BLaER1 treated with 17β-estradiol and CSF1 and Interleukin-3, amounts not matched to agents 10 nM and 100 nM (cell line): Measurements from ENCODE around the gene CYTH1.

ENCODE experiments used
- H3K27ac ChIP-seq, 11 experiments: shearing (Covaris generic); formaldehyde crosslinking; 2 replicates each; pipeline ENCODE4 v1.8.1; 2022
- H3K27me3 ChIP-seq, 11 experiments: shearing (Covaris generic); formaldehyde crosslinking; 2 replicates each; pipeline ENCODE4 v1.8.1; 2022
- H3K36me3 ChIP-seq, 11 experiments: shearing (Covaris generic); formaldehyde crosslinking; 2 replicates each; pipeline ENCODE4 v1.8.1; 2022
- H3K4me1 ChIP-seq, 10 experiments: shearing (Covaris generic); formaldehyde crosslinking; 2 replicates each; pipeline ENCODE4 v1.8.1; 2022
- H3K4me2 ChIP-seq, 11 experiments: shearing (Covaris generic); formaldehyde crosslinking; 2 replicates each; pipeline ENCODE4 v1.8.1; 2022
- H3K4me3 ChIP-seq, 10 experiments: shearing (Covaris generic); formaldehyde crosslinking; 2 replicates each; pipeline ENCODE4 v1.8.1; 2022
- H3K9ac ChIP-seq, 11 experiments: shearing (Covaris generic); formaldehyde crosslinking; 2 replicates each; pipeline ENCODE4 v1.8.1; 2022
- H3K9me3 ChIP-seq, 11 experiments: shearing (Covaris generic); formaldehyde crosslinking; replicated peaks in 1 of 11; 2 replicates each; pipeline ENCODE4 v1.8.1; 2022
- H4K20me1 ChIP-seq, 11 experiments: shearing (Covaris generic); formaldehyde crosslinking; 2 replicates each; pipeline ENCODE4 v1.8.1; 2022
- Cebpa-rat ChIP-seq, 11 experiments: shearing (Covaris generic); IDR thresholded peaks; 2 replicates each; pipeline ENCODE4 v1.8.1; 2022

CYTH1 gene

DNA sequence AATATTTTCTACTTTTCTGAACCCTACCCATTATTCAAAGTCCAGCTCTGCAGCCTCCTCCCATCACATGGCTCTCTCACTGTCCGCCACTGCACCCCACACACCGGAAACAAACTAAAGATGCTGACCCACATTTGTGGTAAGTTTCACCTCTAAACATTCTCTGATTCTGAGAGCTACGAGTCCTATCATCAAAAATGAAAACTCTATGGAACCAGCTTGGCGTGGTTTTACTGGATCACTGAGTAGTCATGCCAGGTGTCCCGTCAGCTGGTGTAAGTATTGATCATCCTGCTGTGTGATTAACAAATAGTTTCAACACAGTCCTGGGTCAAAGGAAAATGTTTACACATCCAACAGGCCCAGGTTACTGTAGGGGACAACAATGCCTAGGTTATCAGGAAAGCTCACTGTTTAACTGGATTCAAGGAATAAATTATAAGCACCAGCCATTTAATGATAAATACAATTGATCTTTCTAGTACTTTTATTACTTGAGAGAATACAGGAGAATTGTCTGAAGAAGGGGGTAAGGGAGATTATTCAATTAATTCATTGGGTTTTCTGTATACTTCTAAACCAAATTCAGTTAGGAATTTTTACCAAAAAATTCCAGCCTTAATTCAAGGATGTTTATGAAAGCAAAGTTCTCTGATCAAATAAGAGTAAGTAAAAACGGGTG is 33.9 kb downstream of the CYTH1 start:
- peak overlapping the region; percentile 82 to 98 (median 91) for H3K4me2 ChIP-seq
- H3K4me1 ChIP-seq = peaks cover 94 to 100% (median 98%) of the 10 kb centered on the region in 10 experiments
- H3K9ac ChIP-seq = peak overlapping the region; percentile 75 to 93 (median 84)

DNA sequence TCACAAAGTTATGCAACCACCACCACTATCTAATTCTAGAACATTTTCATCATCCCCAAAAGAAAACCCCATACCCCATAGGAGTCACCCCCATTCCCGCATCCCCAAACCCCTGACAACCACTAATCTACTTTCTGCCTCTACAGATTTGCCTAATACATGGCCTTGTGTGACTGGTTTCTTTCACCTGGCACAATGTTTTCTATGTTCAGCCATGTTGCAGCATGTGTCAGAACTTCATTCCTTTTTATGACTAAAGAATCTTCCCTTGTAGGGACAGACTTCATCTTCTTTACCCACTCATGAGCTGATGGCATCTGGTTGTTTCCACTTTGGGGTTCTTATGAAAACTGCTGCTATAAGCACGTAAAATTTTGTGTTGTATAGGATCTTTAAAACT is 34.6 kb downstream of the CYTH1 start:
- Histone ChIP-seq H3K4me2 (peak overlapping the region; percentile 82 to 98 (median 91)), H3K9ac (peak overlapping the region; percentile 75 to 93 (median 84)), H4K20me1 (peaks cover 0 to 38% (median 0%) of the 10 kb centered on the region in 11 experiments; a peak in 6 of 22 replicates), H3K9me3 (peaks cover 0 to 9% (median 0%) of the 10 kb centered on the region in 11 experiments; a peak in 6 of 22 replicates), H3K27ac (peak overlapping the region; percentile 91 to 100 (median 96)), H3K4me3 (peak overlapping the region in 8 of 10 experiments; percentile 14 to 58 (median 46); a peak in 14 of 20 replicates), H3K27me3 (no peaks in the 10 kb centered on the region), H3K36me3 (peaks cover 0 to 26% (median 14%) of the 10 kb centered on the region in 11 experiments; a peak in 12 of 22 replicates), H3K4me1 (peaks cover 95 to 100% (median 98%) of the 10 kb centered on the region in 10 experiments)
- TF ChIP-seq Cebpa-rat (IDR thresholded peaks at IDR 0.05) = no peak

More for the DNA sequence above, 33.9 kb downstream of the CYTH1 start:
- peak overlapping the region; percentile 91 to 100 (median 96) for H3K27ac ChIP-seq
- peaks cover 0 to 24% (median 12%) of the 10 kb centered on the region in 11 experiments; a peak in 12 of 22 replicates for H3K36me3 ChIP-seq
- peak overlapping the region; percentile 10 to 58 (median 44); a peak in 15 of 20 replicates for H3K4me3 ChIP-seq
- TF ChIP-seq Cebpa-rat (IDR thresholded peaks at IDR 0.05) = peak in 3 of 11 experiments; percentile 10 to 49 (median 23); a peak in 2 of 22 replicates
- H3K9me3 ChIP-seq = peaks cover 0 to 16% (median 0%) of the 10 kb centered on the region in 11 experiments; a peak in 6 of 22 replicates
- no peaks in the 10 kb centered on the region for H3K27me3 ChIP-seq
- H4K20me1 ChIP-seq = peaks cover 0 to 30% (median 0%) of the 10 kb centered on the region in 11 experiments; a peak in 7 of 22 replicates

DNA sequence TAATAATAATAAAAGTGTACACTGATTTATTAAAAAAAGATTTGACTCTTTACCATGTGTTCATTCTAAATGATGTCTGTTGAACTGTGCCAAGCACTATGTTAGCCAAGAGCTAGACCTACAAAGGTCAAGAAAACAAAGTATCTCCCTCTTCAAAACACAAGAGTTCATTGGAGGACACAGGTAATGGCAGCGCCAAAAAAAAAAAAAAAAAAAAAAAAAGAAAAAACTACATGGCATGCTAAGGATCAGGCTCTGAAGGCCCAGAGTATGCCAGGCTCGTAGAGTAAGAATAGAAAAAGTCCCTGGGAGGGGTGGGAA is 35.2 kb downstream of the CYTH1 start:
- TF ChIP-seq Cebpa-rat (IDR thresholded peaks at IDR 0.05) = no peak
- H3K4me3 ChIP-seq = peak overlapping the region in 5 of 10 experiments; percentile 17 to 49 (median 39); a peak in 4 of 20 replicates
- peaks cover 0 to 27% (median 14%) of the 10 kb centered on the region in 11 experiments; a peak in 12 of 22 replicates for H3K36me3 ChIP-seq
- H4K20me1 ChIP-seq = peaks cover 0 to 43% (median 0%) of the 10 kb centered on the region in 11 experiments; a peak in 6 of 22 replicates
- peaks cover 0 to 3% (median 0%) of the 10 kb centered on the region in 11 experiments; a peak in 6 of 22 replicates for H3K9me3 ChIP-seq
- peaks cover 95 to 100% (median 98%) of the 10 kb centered on the region in 10 experiments for H3K4me1 ChIP-seq
- H3K9ac ChIP-seq = peak overlapping the region; percentile 75 to 93 (median 84); a peak in 17 of 22 replicates
- H3K27me3 ChIP-seq = no peaks in the 10 kb centered on the region
- H3K27ac ChIP-seq = peak overlapping the region; percentile 91 to 100 (median 96)
- H3K4me2 ChIP-seq = peak overlapping the region; percentile 82 to 98 (median 91)

DNA sequence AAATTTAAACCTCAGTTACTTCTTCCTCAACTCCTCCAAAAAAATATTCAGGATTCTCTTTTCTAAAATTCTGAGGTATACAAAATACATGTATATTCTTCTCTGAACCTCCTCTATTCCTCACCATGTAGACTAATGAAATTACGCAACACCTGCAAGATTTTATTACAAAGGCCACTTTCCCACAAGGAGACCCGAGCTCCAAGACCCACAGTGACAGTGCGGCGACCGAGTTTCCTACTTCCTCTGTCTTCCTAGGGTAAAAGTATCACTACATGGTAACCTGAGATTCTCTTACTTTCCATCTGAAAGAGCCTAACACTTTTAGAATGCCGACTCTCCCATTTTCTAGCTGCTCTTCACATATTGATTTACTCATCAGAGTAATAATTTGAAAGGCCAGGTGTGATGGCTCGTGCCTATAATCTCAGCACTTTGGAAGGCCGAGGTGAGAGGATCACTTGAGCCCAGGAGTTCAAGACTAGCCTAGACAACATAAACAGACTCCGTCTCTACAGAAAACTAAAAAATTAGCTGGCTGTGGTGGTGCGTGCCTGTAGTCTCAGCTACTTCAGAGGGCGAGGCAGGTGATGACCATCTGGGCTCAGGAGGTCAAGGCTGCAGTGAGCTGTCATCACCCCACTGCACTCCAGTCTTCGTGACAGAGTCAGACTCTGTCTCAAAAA is 35.7 kb downstream of the CYTH1 start:
- Histone ChIP-seq H3K27ac (peak overlapping the region; percentile 91 to 100 (median 96)), H3K9ac (peak overlapping the region; percentile 44 to 93 (median 84); a peak in 17 of 22 replicates)

DNA sequence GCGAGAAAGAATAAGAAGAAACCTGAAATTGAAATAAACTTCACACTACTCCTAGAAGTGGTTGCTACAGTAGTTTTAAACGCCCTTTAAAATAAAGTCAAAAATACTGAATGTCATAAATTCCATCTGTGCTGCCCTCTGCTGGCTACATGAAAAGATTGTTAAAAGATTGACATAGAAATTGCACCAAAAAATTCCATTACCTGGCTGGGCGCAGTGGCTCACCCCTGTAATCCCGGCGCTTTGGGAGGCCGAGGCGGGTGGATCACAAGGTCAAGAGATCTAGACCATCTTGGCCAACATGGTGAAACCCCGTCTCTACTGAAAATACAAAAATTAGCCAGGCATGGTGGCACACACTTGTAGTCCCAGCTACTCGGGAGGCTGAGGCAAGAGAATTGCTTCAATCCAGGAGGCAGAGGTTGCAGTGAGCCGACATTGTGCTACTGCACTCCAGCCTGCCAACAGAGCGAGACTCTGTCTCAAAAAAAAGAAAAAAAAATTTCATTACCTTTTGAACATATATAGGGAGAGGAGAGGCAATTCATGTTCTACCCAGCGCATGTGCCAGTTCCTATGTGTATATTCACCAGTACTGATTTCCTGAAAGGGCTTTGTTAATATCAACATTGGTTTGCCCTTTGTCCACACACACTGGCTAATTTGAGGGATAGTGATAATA is 36.5 kb downstream of the CYTH1 start:
- Histone ChIP-seq H3K4me2 (peak overlapping the region; percentile 82 to 98 (median 91)), H3K36me3 (peaks cover 0 to 34% (median 14%) of the 10 kb centered on the region in 11 experiments; a peak in 12 of 22 replicates), H3K4me1 (peaks cover 95 to 100% (median 98%) of the 10 kb centered on the region in 10 experiments), H4K20me1 (peaks cover 0 to 57% (median 0%) of the 10 kb centered on the region in 11 experiments; a peak in 7 of 22 replicates), H3K9ac (peak overlapping the region; percentile 10 to 93 (median 84); a peak in 14 of 22 replicates), H3K27me3 (no peaks in the 10 kb centered on the region), H3K27ac (peak overlapping the region; percentile 91 to 100 (median 96); a peak in 21 of 22 replicates), H3K9me3 (no peaks in the 10 kb centered on the region), H3K4me3 (peak overlapping the region in 5 of 10 experiments; percentile 9 to 37 (median 13); a peak in 6 of 20 replicates)
- TF ChIP-seq Cebpa-rat (IDR thresholded peaks at IDR 0.05) = no peak

More for the DNA sequence above, 35.7 kb downstream of the CYTH1 start:
- Histone ChIP-seq H3K4me3 (peak overlapping the region in 5 of 10 experiments; percentile 9 to 39 (median 17); a peak in 5 of 20 replicates), H3K9me3 (no peaks in the 10 kb centered on the region), H3K36me3 (peaks cover 0 to 32% (median 14%) of the 10 kb centered on the region in 11 experiments; a peak in 12 of 22 replicates), H3K4me2 (peak overlapping the region; percentile 82 to 98 (median 91)), H4K20me1 (peaks cover 0 to 48% (median 0%) of the 10 kb centered on the region in 11 experiments; a peak in 7 of 22 replicates), H3K4me1 (peaks cover 95 to 100% (median 98%) of the 10 kb centered on the region in 10 experiments), H3K27me3 (no peaks in the 10 kb centered on the region)
- TF ChIP-seq Cebpa-rat (IDR thresholded peaks at IDR 0.05) = peak in 10 of 11 experiments; percentile 13 to 93 (median 84); a peak in 16 of 22 replicates

DNA sequence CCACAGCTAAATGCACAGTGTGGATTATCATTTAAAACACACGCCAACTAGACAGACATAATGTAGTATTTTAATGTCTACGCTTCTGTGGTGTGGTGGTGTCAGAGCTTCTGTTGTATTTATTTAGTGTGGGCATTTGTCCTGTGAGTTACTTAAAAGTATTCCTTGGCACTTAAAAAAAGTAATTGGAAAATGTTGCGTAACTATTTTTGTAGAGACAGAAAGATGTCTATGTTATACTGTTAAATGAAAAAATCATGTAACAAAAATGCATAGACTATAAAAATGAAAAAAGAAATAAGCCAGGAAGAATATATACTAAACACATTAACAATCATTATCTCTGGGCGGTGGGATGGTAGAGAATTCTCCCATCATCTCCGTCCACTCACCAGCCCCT is 39.2 kb downstream of the CYTH1 start:
- Histone ChIP-seq H3K9ac (peak overlapping the region in 2 of 11 experiments; percentile 3 to 62; a peak in 3 of 22 replicates), H3K4me1 (peaks cover 98 to 100% (median 100%) of the 10 kb centered on the region in 10 experiments), H3K4me2 (peak overlapping the region; percentile 65 to 99 (median 94))

DNA sequence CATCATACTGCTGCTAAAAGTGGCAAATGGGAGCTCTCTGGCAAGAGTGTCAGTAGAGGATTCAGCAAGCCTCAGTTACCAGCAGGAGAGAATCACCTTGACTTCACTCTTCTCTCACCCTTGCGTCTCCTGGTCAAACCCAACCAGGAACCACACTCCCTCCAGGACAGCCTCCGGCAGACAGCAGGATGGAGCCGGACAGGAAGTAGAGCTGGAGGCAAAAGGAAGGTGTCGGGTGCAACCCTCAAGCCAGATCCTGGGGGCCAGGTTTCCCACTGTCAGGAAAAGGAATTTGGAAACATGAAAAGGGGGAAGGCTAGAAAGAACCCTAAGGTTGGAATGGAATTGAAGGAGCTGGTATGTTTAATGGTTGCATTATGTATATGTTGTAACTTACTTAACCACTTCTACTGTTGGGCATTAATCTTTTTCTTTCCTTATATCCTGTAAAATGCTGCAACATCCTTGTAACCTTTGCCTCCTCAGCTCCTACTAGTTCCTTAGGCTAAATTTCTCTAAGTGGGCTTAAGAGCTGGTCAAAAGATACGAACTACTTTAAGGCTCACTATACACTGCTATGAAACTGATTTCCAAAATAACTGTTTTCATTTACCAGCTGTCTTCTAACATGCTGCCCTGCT is 40.3 kb downstream of the CYTH1 start:
- H3K4me2 ChIP-seq = peak overlapping the region; percentile 65 to 99 (median 94)
- H3K9ac ChIP-seq = peak overlapping the region in 10 of 11 experiments; percentile 3 to 62 (median 42); a peak in 17 of 22 replicates
- TF ChIP-seq Cebpa-rat (IDR thresholded peaks at IDR 0.05) = no peak
- peaks cover 98 to 100% (median 100%) of the 10 kb centered on the region in 10 experiments for H3K4me1 ChIP-seq
- H3K27me3 ChIP-seq = no peaks in the 10 kb centered on the region
- H3K9me3 ChIP-seq = no peaks in the 10 kb centered on the region
- H3K4me3 ChIP-seq = peak overlapping the region in 1 of 10 experiments; percentile 9; a peak in 1 of 20 replicates
- peaks cover 0 to 95% (median 13%) of the 10 kb centered on the region in 11 experiments; a peak in 13 of 22 replicates for H4K20me1 ChIP-seq
- H3K36me3 ChIP-seq = peaks cover 0 to 36% (median 14%) of the 10 kb centered on the region in 11 experiments; a peak in 12 of 22 replicates
- H3K27ac ChIP-seq = peak overlapping the region; percentile 27 to 84 (median 63); a peak in 19 of 22 replicates

More for the DNA sequence above, 39.2 kb downstream of the CYTH1 start:
- no peaks in the 10 kb centered on the region for H3K27me3 ChIP-seq
- peaks cover 0 to 40% (median 14%) of the 10 kb centered on the region in 11 experiments; a peak in 12 of 22 replicates for H3K36me3 ChIP-seq
- no peaks in the 10 kb centered on the region for H3K9me3 ChIP-seq
- H3K27ac ChIP-seq = peak overlapping the region in 5 of 11 experiments; percentile 13 to 84 (median 73); a peak in 7 of 22 replicates
- TF ChIP-seq Cebpa-rat (IDR thresholded peaks at IDR 0.05) = peak in 4 of 11 experiments; percentile 38 to 73 (median 65); a peak in 6 of 22 replicates
- H3K4me3 ChIP-seq = no peak overlapping the region
- peaks cover 0 to 83% (median 12%) of the 10 kb centered on the region in 11 experiments; a peak in 13 of 22 replicates for H4K20me1 ChIP-seq
